ENCODE results near the gene ONECUT3. TPM values are rescaled to one million over a fixed set of nuclear protein-coding genes. Genes with fewer than 3 reads are reported as not detected.
"Not testable (repeated sequence)": the region's sequence is repeated elsewhere in the genome, so short reads cannot be mapped to it uniquely, and the experiment has no call there.

Gene ONECUT3
- total RNA-seq, 2 donors from 2014 or later: 0.42 TPM; not detected in 1

DNA sequence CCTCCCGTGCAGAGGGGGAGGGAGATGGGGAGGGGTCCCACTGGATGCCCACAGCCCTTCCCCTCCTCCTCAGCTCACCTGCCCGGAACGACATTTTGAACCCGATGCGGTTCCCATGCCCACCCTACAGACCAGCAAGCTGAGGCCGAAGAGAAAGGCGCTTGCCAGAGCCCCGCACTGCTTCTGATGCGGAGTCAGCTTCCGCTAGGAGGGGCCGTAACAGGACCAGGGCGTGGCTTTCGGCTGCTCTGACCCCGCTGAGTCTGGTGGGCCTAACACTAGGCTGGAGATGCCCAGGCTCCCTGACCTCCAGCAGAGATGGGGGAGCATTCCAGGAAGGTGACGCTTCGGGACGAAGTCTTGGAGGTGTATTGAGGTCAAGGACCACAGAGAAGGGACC lies 6.7 kb downstream of the ONECUT3 start:
- Histone ChIP-seq H3K9me3 (no peaks in the 10 kb centered on the region), H3K27me3 (replicated peaks; ENCODE audit: insufficient read depth) (peaks cover 19% of the 10 kb centered on the region), H3K4me1 (ENCODE audit: control insufficient read depth in 1 of 2, low read depth in 2 of 2) (peaks cover 0 to 10% of the 10 kb centered on the region in 2 donors), H3K36me3 (no peaks in the 10 kb centered on the region), H3K4me3 (no peak overlapping the region), H3K27ac (no peak overlapping the region)
- DNase-seq (ENCODE audit: low spot score): no peak
- ATAC-seq (ENCODE audit: insufficient number of reproducible peaks, low FRiP score, low read depth): no peak
- no peak for TF ChIP-seq CTCF (IDR thresholded peaks at IDR 0.05)

DNA sequence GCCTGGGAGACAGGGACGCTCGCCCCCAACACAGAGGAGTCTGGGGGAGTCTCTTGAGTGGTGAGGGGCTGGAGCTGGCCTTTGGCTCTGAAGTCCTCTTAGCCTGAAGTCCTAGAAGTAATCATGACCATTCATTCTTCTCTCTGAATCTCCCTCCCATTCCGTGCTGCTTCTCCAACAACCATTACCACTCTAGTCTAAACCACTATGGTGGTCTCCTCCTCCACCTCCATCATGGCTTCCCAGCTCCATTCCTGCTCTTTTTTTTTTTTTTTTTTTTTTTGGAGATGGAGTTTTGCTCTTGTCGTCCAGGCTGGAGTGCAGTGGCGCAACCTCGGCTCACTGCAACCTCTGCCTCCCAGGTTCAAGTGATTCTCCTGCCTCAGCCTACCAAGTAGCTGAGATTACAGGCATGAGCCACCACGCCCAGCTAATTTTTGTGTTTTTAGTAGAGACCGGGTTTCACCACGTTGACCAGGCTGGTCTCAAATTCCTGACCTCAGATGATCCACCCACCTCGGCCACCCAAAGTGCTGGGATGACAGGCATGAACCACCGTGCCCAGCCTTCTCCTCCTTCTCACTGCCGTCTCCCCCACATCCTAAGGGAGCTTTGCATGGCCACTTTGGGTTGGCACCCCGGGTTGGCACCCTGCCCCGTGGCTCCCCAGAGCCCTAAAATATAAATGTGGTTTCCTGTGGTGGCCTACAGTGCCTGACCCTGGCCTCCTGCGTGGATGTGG lies 7.7 kb downstream of the ONECUT3 start:
- H3K27ac ChIP-seq; H3K9me3 ChIP-seq; H3K4me1 ChIP-seq (ENCODE audit: control insufficient read depth in 1 of 2, low read depth in 2 of 2); ATAC-seq (ENCODE audit: insufficient number of reproducible peaks, low FRiP score, low read depth); DNase-seq (ENCODE audit: low spot score); H3K36me3 ChIP-seq; H3K4me3 ChIP-seq: not testable (repeated sequence)
- peaks cover 13% of the 10 kb centered on the region for H3K27me3 ChIP-seq (replicated peaks; ENCODE audit: insufficient read depth)

DNA sequence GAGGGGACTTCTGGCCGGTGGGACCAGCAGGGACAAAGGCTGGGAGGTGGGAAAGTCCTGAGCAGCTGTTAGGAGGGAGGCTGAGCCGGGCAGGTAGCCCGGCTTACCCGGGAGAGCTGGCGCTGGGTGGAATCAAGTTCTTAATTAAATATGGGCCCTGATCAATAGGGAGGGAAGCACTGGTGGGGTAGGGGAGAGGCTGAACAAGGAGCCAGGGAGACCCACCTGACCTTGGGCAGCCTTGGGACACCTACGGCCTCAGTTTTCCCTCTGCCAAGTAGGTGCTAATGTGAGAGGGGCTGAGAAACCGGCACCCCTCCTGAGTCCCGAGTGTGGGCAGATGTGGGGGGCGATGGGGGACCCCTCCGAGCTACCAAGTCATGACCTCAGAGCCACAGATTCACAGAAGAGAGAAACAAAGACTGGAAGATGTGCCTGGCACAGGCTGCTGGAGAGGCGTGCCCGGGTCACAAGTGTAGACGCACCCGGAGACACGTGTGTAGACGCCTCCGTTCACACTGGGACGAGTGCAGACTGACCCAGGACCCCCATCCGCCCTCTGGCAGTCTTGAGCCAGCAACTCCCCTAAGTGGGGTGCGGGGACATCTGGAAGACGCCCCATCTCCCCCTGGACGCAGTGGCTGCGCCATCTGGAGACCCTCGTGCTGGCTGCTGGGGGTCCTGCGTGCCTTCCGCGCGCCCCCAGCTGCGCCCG lies 8.4 kb downstream of the ONECUT3 start:
- Histone ChIP-seq H3K27ac (no peak overlapping the region), H3K27me3 (replicated peaks; ENCODE audit: insufficient read depth) (peaks cover 8% of the 10 kb centered on the region), H3K4me1 (ENCODE audit: control insufficient read depth in 1 of 2, low read depth in 2 of 2) (peaks cover 0 to 10% of the 10 kb centered on the region in 2 donors), H3K4me3 (no peak overlapping the region), H3K9me3 (no peaks in the 10 kb centered on the region), H3K36me3 (no peaks in the 10 kb centered on the region)
- TF ChIP-seq CTCF (IDR thresholded peaks at IDR 0.05): no peak
- ATAC-seq (ENCODE audit: insufficient number of reproducible peaks, low FRiP score, low read depth) (no peak), DNase-seq (ENCODE audit: low spot score) (no peak)

DNA sequence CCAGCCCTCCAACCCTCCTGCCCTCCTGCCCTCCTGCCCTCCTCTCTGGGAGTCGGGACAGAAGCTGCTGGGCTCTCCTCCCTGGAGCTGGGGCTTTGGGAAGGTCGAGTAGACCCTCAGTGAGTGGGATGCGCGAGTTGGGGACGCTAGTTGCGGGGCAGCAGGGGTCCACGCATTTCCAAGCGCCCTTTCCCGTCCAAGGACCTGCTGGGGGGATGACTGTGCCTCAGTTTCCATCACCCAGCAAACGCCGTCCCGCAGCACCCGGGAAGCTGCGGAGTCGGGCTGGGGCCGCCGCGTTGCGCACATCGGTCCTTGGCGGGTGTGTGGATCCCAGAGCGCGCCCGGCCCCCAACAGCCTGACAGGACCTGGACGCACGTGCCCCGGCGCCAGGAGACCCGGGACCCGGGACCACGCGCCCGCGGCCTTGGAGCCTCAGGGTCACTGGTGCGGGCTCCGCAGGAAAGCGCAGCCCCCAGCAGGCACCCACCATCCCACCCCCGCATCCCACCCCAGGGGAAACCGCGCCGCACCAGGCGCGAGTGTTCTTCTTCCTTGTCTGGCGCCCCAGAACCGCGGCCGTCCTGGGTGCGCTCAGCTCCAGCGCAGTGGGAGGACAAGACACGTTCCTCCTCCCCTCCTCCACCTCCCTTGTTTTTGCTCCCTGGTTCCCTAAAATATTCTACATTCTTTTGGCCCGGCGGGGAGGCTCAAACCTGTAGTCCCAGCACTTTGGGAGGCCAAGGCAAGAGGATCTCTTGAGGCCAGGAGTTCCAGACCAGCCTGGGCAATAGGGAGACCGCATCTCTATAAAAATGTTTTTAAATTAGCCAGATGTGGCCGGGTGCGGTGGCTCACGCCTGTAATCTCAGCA lies 9.2 kb downstream of the ONECUT3 start:
- Histone ChIP-seq H3K36me3 (no peaks in the 10 kb centered on the region), H3K9me3 (no peaks in the 10 kb centered on the region), H3K27ac (no peak overlapping the region), H3K4me1 (ENCODE audit: control insufficient read depth in 1 of 2, low read depth in 2 of 2) (peaks cover 0 to 4% of the 10 kb centered on the region in 2 donors), H3K27me3 (replicated peaks; ENCODE audit: insufficient read depth) (peaks cover 15% of the 10 kb centered on the region), H3K4me3 (no peak overlapping the region)
- ATAC-seq (ENCODE audit: insufficient number of reproducible peaks, low FRiP score, low read depth) (no peak), DNase-seq (ENCODE audit: low spot score) (no peak)
- TF ChIP-seq CTCF (IDR thresholded peaks at IDR 0.05): no peak

GRCh38 chr19:1763648-1764639 lies 10.6 kb downstream of the ONECUT3 start:
- Histone ChIP-seq H3K27me3 (replicated peaks; ENCODE audit: insufficient read depth) (peaks cover 15% of the 10 kb centered on the region), H3K36me3 (no peaks in the 10 kb centered on the region), H3K9me3 (no peaks in the 10 kb centered on the region), H3K4me1 (ENCODE audit: control insufficient read depth in 1 of 2, low read depth in 2 of 2) (no peaks in the 10 kb centered on the region), H3K27ac (no peak overlapping the region), H3K4me3 (no peak overlapping the region)
- DNase-seq (ENCODE audit: low spot score) (no peak), ATAC-seq (ENCODE audit: insufficient number of reproducible peaks, low FRiP score, low read depth) (no peak)
- TF ChIP-seq CTCF (IDR thresholded peaks at IDR 0.05): no peak
